ENCODE results near the gene MTMR3. TPM values are rescaled to one million over a fixed set of nuclear protein-coding genes. Genes with fewer than 3 reads are reported as not detected.
"Not testable (repeated sequence)": the region's sequence is repeated elsewhere in the genome, so short reads cannot be mapped to it uniquely, and the experiment has no call there.

MTMR3 gene
- polyA plus RNA-seq, 1 of the 3 experiments (the other 2 are of a cell fraction): 20.4 TPM

GRCh38 chr22:29973269-29973668, 90.3 kb downstream of the MTMR3 start (continued):
- no peak for TF ChIP-seq CTCF (IDR thresholded peaks at IDR 0.05)
- no peak for TF ChIP-seq MXI1 (IDR thresholded peaks at IDR 0.05; ENCODE audit: low read depth, low read length)
- no peak for TF ChIP-seq MAX (IDR thresholded peaks at IDR 0.05; ENCODE audit: low read depth)
- no peak for TF ChIP-seq JUND (IDR thresholded peaks at IDR 0.05)
- no peak for TF ChIP-seq GATA2 (CRISPR knock-in tag; IDR thresholded peaks at IDR 0.05)
- no peak for TF ChIP-seq PBX3 (IDR thresholded peaks at IDR 0.05)
- no peak for TF ChIP-seq EP300 (IDR thresholded peaks at IDR 0.05; ENCODE audit: borderline replicate concordance in 1 of 2, low read depth in 1 of 2, low read length in 1 of 2)
- no peak for TF ChIP-seq TCF12 (IDR thresholded peaks at IDR 0.05)

- H3K79me2 ChIP-seq (ENCODE audit: insufficient read depth); H3K9me2 ChIP-seq; H3K4me1 ChIP-seq (ENCODE audit: control insufficient read depth in 1 of 2, insufficient read depth in 2 of 2, low read depth in 1 of 2, low read length in 1 of 2); H3K9ac ChIP-seq; POLR2A ChIA-PET; H3K4me3 ChIP-seq (ENCODE audit: low read depth in 2 of 2, low read length in 1 of 2); H3K4me2 ChIP-seq; H3F3A ChIP-seq (replicated peaks; ENCODE audit: insufficient read depth); H3K9me3 ChIP-seq; H3K36me3 ChIP-seq (replicated peaks in 1 of 2; ENCODE audit: control insufficient read depth in 1 of 2, insufficient read depth in 2 of 2, low read length in 1 of 2); H3K27ac ChIP-seq (ENCODE audit: low read depth in 2 of 2, low read length in 1 of 2); H2AFZ ChIP-seq (ENCODE audit: low read depth); DNase-seq; H4K20me1 ChIP-seq (ENCODE audit: insufficient read depth); H3K27me3 ChIP-seq (ENCODE audit: insufficient read depth): not testable (repeated sequence)
- 92% methylated on average over 9 of the region's 9 CpGs for WGBS (ENCODE audit: low lambda C conversion rate)
- CTCF ChIA-PET: interaction anchor here (1.6 kb wide), 1 partner anchor 31 kb away, joined by 4 read pairs; no protein-coding TSS in a partner anchor
Measured at GRCh38 chr22:29973680-29974079, 90.7 kb downstream of the MTMR3 start.

GRCh38 chr22:29975494-29975893, 92.5 kb downstream of the MTMR3 start:
- Histone ChIP-seq H3K36me3 (replicated peaks in 1 of 2; ENCODE audit: control insufficient read depth in 1 of 2, insufficient read depth in 2 of 2, low read length in 1 of 2) (peaks cover 13 to 15% of the 10 kb centered on the region in 2 experiments), H3K79me2 (ENCODE audit: insufficient read depth) (no peaks in the 10 kb centered on the region), H3F3A (replicated peaks; ENCODE audit: insufficient read depth) (peaks cover 3% of the 10 kb centered on the region), H3K9ac (no peak overlapping the region), H3K4me2 (no peak overlapping the region), H4K20me1 (ENCODE audit: insufficient read depth) (no peaks in the 10 kb centered on the region), H3K27me3 (ENCODE audit: insufficient read depth) (no peaks in the 10 kb centered on the region), H2AFZ (ENCODE audit: low read depth) (no peak overlapping the region), H3K4me3 (ENCODE audit: low read depth in 2 of 2, low read length in 1 of 2) (no peak overlapping the region), H3K4me1 (ENCODE audit: control insufficient read depth in 1 of 2, insufficient read depth in 2 of 2, low read depth in 1 of 2, low read length in 1 of 2) (peaks cover 0 to 3% of the 10 kb centered on the region in 2 experiments; a peak in 2 of 4 replicates), H3K27ac (ENCODE audit: low read depth in 2 of 2, low read length in 1 of 2) (no peak overlapping the region), H3K9me3 (no peaks in the 10 kb centered on the region), H3K9me2 (no peaks in the 10 kb centered on the region)
- 92% methylated on average over 7 of the region's 7 CpGs for WGBS (ENCODE audit: low lambda C conversion rate)
- ChIA-PET CTCF (no interaction called here), POLR2A (no interaction called here)
- DNase-seq: no peak
- TF ChIP-seq CHD2 (IDR thresholded peaks at IDR 0.05; ENCODE audit: low read length, partially characterized antibody) (no peak), SIN3A (IDR thresholded peaks at IDR 0.05; ENCODE audit: borderline replicate concordance, low read depth, low read length) (no peak), EZH2phosphoT487 (IDR thresholded peaks at IDR 0.05; ENCODE audit: borderline replicate concordance, low read depth) (no peak), FOXM1 (IDR thresholded peaks at IDR 0.05; ENCODE audit: low read depth) (no peak), MEF2A (IDR thresholded peaks at IDR 0.05; ENCODE audit: borderline replicate concordance, low read depth) (no peak), ELF1 (IDR thresholded peaks at IDR 0.05) (no peak), FOXJ3 (CRISPR knock-in tag; IDR thresholded peaks at IDR 0.05) (no peak), GATA2 (CRISPR knock-in tag; IDR thresholded peaks at IDR 0.05) (no peak), YY1 (IDR thresholded peaks at IDR 0.05; ENCODE audit: low read depth) (no peak), RCOR1 (IDR thresholded peaks at IDR 0.05; ENCODE audit: low read length) (no peak), TCF12 (IDR thresholded peaks at IDR 0.05) (no peak), MAX (IDR thresholded peaks at IDR 0.05; ENCODE audit: low read depth) (no peak), RAD21 (IDR thresholded peaks at IDR 0.05; ENCODE audit: low read length) (no peak), USF2 (IDR thresholded peaks at IDR 0.05; ENCODE audit: borderline replicate concordance, low read depth, low read length) (no peak), SMC3 (IDR thresholded peaks at IDR 0.05; ENCODE audit: low read depth, low read length) (no peak)
